GM12892 (cell line): ENCODE data around the gene PKIB.
"Not testable (repeated sequence)": the region's sequence is repeated elsewhere in the genome, so short reads cannot be mapped to it uniquely, and the experiment has no call there.

Experiments used
- DNase-seq: peaks from one replicate; pipeline ENCODE4 v3.0.0; 2011; ENCODE audit not compliant: insufficient read length
- FAIRE-seq: peaks from 2 replicates; lab custom pipeline; 2011; peaks lifted over from hg19 to GRCh38; lab: Jason Lieb, UNC
- POLR2A ChIP-seq: IDR thresholded peaks from 2 replicates; pipeline ENCODE4 v1.6.1; 2011; ENCODE audit warnings: low read depth, low read length, control low read depth
- POLR2AphosphoS5 ChIP-seq: IDR thresholded peaks from 2 replicates; pipeline ENCODE4 v1.6.1; 2011; ENCODE audit warnings: low read depth, low read length, control low read depth
- TAF1 ChIP-seq: IDR thresholded peaks from 2 replicates; pipeline ENCODE4 v1.6.1; 2011; ENCODE audit warnings: low read depth, mild to moderate bottlenecking, control low read depth, low read length, borderline replicate concordance

The PKIB gene

GRCh38 chr6:122589115-122589514 lies 21.1 kb upstream of the PKIB start:
- TF ChIP-seq POLR2AphosphoS5 (no peak), POLR2A (no peak), TAF1 (no peak)

GRCh38 chr6:122598295-122598694 lies 11.9 kb upstream of the PKIB start:
- FAIRE-seq, DNase-seq: not testable (repeated sequence)

More at GRCh38 chr6:122589115-122589514, 21.1 kb upstream of the PKIB start:
- DNase-seq (no peak), FAIRE-seq (no peak)

GRCh38 chr6:122604676-122605075 lies 5.5 kb upstream of the PKIB start:
- FAIRE-seq (no peak), DNase-seq (no peak)
- TF ChIP-seq POLR2AphosphoS5, result no peak
- TF ChIP-seq TAF1, result no peak
- no peak for TF ChIP-seq POLR2A

- no peak for FAIRE-seq
- DNase-seq, result peak; percentile 17
Observed at GRCh38 chr6:122610690-122611455, 668 bp downstream of the PKIB start.

GRCh38 chr6:122612838-122613237 lies 2.6 kb downstream of the PKIB start:
- TF ChIP-seq POLR2A (no peak), POLR2AphosphoS5 (no peak), TAF1 (no peak)
- FAIRE-seq, result no peak
- no peak for DNase-seq

More at GRCh38 chr6:122610690-122611455, 668 bp downstream of the PKIB start:
- TF ChIP-seq POLR2AphosphoS5, result no peak
- TF ChIP-seq POLR2A, result no peak
- TF ChIP-seq TAF1, result no peak

GRCh38 chr6:122614303-122614702 lies 4.1 kb downstream of the PKIB start:
- no peak for FAIRE-seq
- DNase-seq, result no peak
- no peak for TF ChIP-seq POLR2AphosphoS5

- no peak for TF ChIP-seq POLR2A
- TF ChIP-seq TAF1, result no peak
- TF ChIP-seq POLR2AphosphoS5, result no peak
- DNase-seq (no peak), FAIRE-seq (no peak)
Observed at GRCh38 chr6:122615409-122615808, 5.2 kb downstream of the PKIB start.

- TF ChIP-seq TAF1, result no peak
- TF ChIP-seq POLR2AphosphoS5, result no peak
- no peak for TF ChIP-seq POLR2A
- FAIRE-seq (no peak), DNase-seq (no peak)
Observed at GRCh38 chr6:122616877-122617276, 6.7 kb downstream of the PKIB start.

- no peak for DNase-seq
- no peak for TF ChIP-seq POLR2AphosphoS5
- TF ChIP-seq TAF1, result no peak
- no peak for TF ChIP-seq POLR2A
- no peak for FAIRE-seq
Observed at GRCh38 chr6:122619309-122619708, 9.1 kb downstream of the PKIB start.

GRCh38 chr6:122620428-122620827 lies 10.2 kb downstream of the PKIB start:
- TF ChIP-seq TAF1, result no peak
- no peak for TF ChIP-seq POLR2A
- TF ChIP-seq POLR2AphosphoS5, result no peak
- no peak for FAIRE-seq

GRCh38 chr6:122620902-122621301 lies 10.7 kb downstream of the PKIB start:
- TF ChIP-seq TAF1 (no peak), POLR2AphosphoS5 (no peak), POLR2A (no peak)
- DNase-seq (no peak), FAIRE-seq (no peak)

More at GRCh38 chr6:122620428-122620827, 10.2 kb downstream of the PKIB start:
- no peak for DNase-seq

- no peak for TF ChIP-seq POLR2AphosphoS5
- no peak for TF ChIP-seq TAF1
- no peak for TF ChIP-seq POLR2A
- DNase-seq (no peak), FAIRE-seq (no peak)
Observed at GRCh38 chr6:122621638-122622037, 11.4 kb downstream of the PKIB start.
